Keratinocyte (primary cell): ENCODE results near the gene ANKRD33. TPM values are rescaled to one million over a fixed set of nuclear protein-coding genes. Genes with fewer than 3 reads are reported as not detected.

ENCODE experiments used
- DNase-seq: peaks from one replicate; pipeline ENCODE4 v3.0.0-alpha.2; 2011; ENCODE audit warnings: low read depth, missing footprints, low spot score
- FAIRE-seq: peaks from 2 replicates; lab custom pipeline; 2011; peaks lifted over from hg19 to GRCh38; lab: Jason Lieb, UNC
- H2AFZ ChIP-seq: 2 replicates; pipeline ENCODE4 v1.6.0; 2012; ENCODE audit warnings: low read length, control low read depth, inconsistent platforms; ENCODE audit not compliant: control insufficient read depth
- H3K27ac ChIP-seq: 2 replicates; pipeline ENCODE4 v1.5.1; 2011; ENCODE audit warnings: low read length; ENCODE audit not compliant: control insufficient read depth, insufficient read depth
- H3K27me3 ChIP-seq: 3 replicates; pipeline ENCODE4 v1.6.0; 2011; ENCODE audit warnings: low read length; ENCODE audit not compliant: control insufficient read depth, insufficient read depth; ENCODE audit errors: extremely low read depth
- H3K36me3 ChIP-seq, 2 experiments: 2 replicates in 1 of 2; 3 replicates in 1 of 2; pipeline ENCODE4 v1.5.1; 2011; ENCODE audit warnings: low read length in 2 of 2, mild to moderate bottlenecking in 1 of 2; ENCODE audit not compliant: control insufficient read depth in 2 of 2, insufficient read depth in 2 of 2; ENCODE audit errors: extremely low read depth in 1 of 2
- H3K4me1 ChIP-seq: 3 replicates; pipeline ENCODE4 v1.5.1; 2011; ENCODE audit warnings: low read length; ENCODE audit not compliant: control insufficient read depth, insufficient read depth; ENCODE audit errors: extremely low read depth
- H3K4me2 ChIP-seq: 3 replicates; pipeline ENCODE4 v1.6.0; 2011; ENCODE audit warnings: low read depth, low read length; ENCODE audit not compliant: control insufficient read depth, insufficient read depth; ENCODE audit errors: extremely low read depth
- H3K4me3 ChIP-seq, 3 experiments: fragments of 200-600 bp in 1 of 3; sonication (generic) in 1 of 3; 2 replicates in 2 of 3; 3 replicates in 1 of 3; pipeline ENCODE4 v1.5.1; 2011 to 2016; ENCODE audit warnings: low read length in 3 of 3, mild to moderate bottlenecking in 3 of 3, control low read depth in 2 of 3, inconsistent platforms in 1 of 3, low read depth in 1 of 3, mixed read lengths in 1 of 3, mixed run types in 1 of 3, moderate library complexity in 1 of 3; ENCODE audit not compliant: control insufficient read depth in 2 of 3, insufficient read depth in 2 of 3; ENCODE audit errors: extremely low read depth in 1 of 3
- H3K79me2 ChIP-seq: 2 replicates; pipeline ENCODE4 v1.6.0; 2012; ENCODE audit warnings: low read length; ENCODE audit not compliant: control insufficient read depth, insufficient read depth
- H3K9ac ChIP-seq: 3 replicates; pipeline ENCODE4 v1.6.0; 2011; ENCODE audit warnings: low read length; ENCODE audit not compliant: control insufficient read depth, insufficient read depth; ENCODE audit errors: extremely low read depth
- H3K9me1 ChIP-seq: 3 replicates; pipeline ENCODE4 v1.6.0; 2011; ENCODE audit warnings: low read length; ENCODE audit not compliant: control insufficient read depth, insufficient read depth; ENCODE audit errors: extremely low read depth
- H3K9me3 ChIP-seq: 2 replicates; pipeline ENCODE4 v1.5.1; 2012; ENCODE audit warnings: low read depth, low read length; ENCODE audit not compliant: control insufficient read depth
- H4K20me1 ChIP-seq: 3 replicates; pipeline ENCODE4 v1.6.0; 2011; ENCODE audit warnings: low read length; ENCODE audit not compliant: control insufficient read depth, insufficient read depth; ENCODE audit errors: extremely low read depth
- EZH2 ChIP-seq: IDR thresholded peaks from one replicate; pipeline ENCODE4 v1.6.1; 2012; ENCODE audit warnings: inconsistent platforms, mild to moderate bottlenecking, low read length, moderate library complexity
- dilution Hi-C: fragments of 300-500 bp; cut with MboI; formaldehyde crosslinking; loops from one replicate; pipeline ENCODE4 v1.7.0; 2020; ENCODE audit warnings: low sequenced_read_pairs; ENCODE audit not compliant: extremely low pct_ligation_motif_present
- polyA plus RNA-seq, 5 experiments: library from polyadenylated mRNA; depleted of rRNA in 3 of 5; stranded (reverse) in 3 of 5; stranded (forward) in 1 of 5; unstranded in 1 of 5; fragments of >200 nt; gene quantifications; 1 replicate in 1 of 5; 2 replicates in 3 of 5; 3 replicates in 1 of 5; pipeline versions ENCODE4 v1.2.1 to v1.2.3, GENCODE V29; 2011 to 2012; ENCODE audit warnings: missing spikeins in 2 of 5, low read depth in 1 of 5, low replicate concordance in 1 of 5
- TF ChIP-seq, protein P1 (sequence below), 3 experiments: IDR thresholded peaks in 1 of 3; conservative IDR thresholded peaks in 1 of 3; optimal IDR thresholded peaks in 1 of 3; 2 replicates in 2 of 3; 3 replicates in 1 of 3; pipeline versions ENCODE3 to v1.5.1; 2011; ENCODE audit warnings: low read length in 3 of 3, mild to moderate bottlenecking in 3 of 3, moderate library complexity in 2 of 3, control low read depth in 1 of 3, inconsistent platforms in 1 of 3; ENCODE audit not compliant: insufficient read depth in 2 of 3; ENCODE audit errors: extremely low read depth in 1 of 3

The ANKRD33 gene
- polyA plus RNA-seq, 1 donor (not counting 4 experiments of a cell fraction or from before 2014, with no cell fraction given), result not detected

DNA sequence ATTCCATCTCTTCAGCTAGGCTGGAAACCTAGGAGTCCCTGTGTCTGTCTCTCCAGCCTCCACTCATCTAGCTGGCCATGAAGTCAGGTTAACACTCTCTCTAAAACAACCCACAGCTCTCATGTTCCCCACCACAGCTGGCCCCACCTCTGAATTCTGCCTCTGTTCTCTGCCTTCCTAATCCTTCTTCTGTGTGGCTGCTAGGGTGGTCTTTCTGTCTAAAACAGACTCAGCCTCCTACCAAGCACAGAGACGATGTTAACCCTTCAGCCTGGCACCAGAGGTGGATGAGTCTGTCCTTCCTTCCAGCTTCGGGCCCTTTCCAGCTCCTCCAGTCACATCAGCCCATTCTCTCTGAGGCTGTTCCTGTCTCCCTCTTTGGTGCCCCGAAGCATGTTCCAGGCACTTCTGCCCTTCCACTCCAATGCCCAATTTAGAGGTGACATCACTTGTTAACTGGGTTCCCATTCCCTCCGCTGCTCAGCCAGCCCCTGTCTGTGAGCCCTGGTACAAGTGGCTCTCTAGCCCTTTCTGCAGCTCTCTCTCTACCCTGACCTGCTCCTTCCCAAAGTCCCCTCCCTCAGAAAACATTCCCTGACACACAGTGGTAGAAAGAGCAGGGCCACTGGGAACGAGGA, 48.5 kb upstream of the ANKRD33 start:
- dilution Hi-C loops, result no loop called here
- H2AFZ ChIP-seq, result no peak overlapping the region
- H3K79me2 ChIP-seq, result no peaks in the 10 kb centered on the region
- peaks cover 60% of the 10 kb centered on the region for H3K27me3 ChIP-seq
- no peaks in the 10 kb centered on the region for H3K4me1 ChIP-seq
- no peaks in the 10 kb centered on the region for H3K9me1 ChIP-seq
- no peak overlapping the region for H3K27ac ChIP-seq
- no peak overlapping the region for H3K4me3 ChIP-seq
- H3K36me3 ChIP-seq, result no peaks in the 10 kb centered on the region
- no peaks in the 10 kb centered on the region for H4K20me1 ChIP-seq
- H3K9ac ChIP-seq, result no peak overlapping the region
- FAIRE-seq, result no peak
- H3K4me2 ChIP-seq, result no peak overlapping the region
- TF ChIP-seq EZH2, result no peak
- TF ChIP-seq, protein P1, sequence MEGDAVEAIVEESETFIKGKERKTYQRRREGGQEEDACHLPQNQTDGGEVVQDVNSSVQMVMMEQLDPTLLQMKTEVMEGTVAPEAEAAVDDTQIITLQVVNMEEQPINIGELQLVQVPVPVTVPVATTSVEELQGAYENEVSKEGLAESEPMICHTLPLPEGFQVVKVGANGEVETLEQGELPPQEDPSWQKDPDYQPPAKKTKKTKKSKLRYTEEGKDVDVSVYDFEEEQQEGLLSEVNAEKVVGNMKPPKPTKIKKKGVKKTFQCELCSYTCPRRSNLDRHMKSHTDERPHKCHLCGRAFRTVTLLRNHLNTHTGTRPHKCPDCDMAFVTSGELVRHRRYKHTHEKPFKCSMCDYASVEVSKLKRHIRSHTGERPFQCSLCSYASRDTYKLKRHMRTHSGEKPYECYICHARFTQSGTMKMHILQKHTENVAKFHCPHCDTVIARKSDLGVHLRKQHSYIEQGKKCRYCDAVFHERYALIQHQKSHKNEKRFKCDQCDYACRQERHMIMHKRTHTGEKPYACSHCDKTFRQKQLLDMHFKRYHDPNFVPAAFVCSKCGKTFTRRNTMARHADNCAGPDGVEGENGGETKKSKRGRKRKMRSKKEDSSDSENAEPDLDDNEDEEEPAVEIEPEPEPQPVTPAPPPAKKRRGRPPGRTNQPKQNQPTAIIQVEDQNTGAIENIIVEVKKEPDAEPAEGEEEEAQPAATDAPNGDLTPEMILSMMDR (optimal IDR thresholded peaks at IDR 0.05 in 1 of 3, IDR thresholded peaks at IDR 0.05 in 1 of 3, conservative IDR thresholded peaks at IDR 0.05 in 1 of 3; ENCODE audit: extremely low read depth in 1 of 3, insufficient read depth in 2 of 3, low read length in 3 of 3), result no peak
- H3K9me3 ChIP-seq, result no peaks in the 10 kb centered on the region
- DNase-seq, result no peak

DNA sequence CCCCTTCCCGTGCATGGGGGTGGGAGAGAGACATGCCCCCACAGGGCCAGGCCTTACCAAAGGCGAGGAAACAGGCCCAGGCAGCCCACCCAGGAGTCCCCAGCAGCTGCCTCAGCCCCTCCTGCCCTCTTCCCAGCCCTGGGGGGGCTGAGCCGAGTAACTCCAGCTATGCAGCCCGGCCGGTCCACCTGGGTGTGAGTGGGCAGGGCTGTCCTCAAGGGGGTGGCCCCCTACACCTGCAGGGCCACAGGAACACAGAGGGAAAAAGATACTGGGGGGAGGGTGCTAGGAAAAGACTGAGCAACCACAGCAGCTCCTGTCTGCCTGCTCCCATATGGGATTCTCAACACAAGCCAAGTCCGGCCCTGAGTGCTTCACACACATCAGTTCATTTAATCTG, 46.9 kb upstream of the ANKRD33 start:
- Histone ChIP-seq H3K4me1 (no peaks in the 10 kb centered on the region), H3K36me3 (no peaks in the 10 kb centered on the region), H2AFZ (no peak overlapping the region), H3K27me3 (peaks cover 66% of the 10 kb centered on the region), H3K9me3 (no peaks in the 10 kb centered on the region), H3K9ac (no peak overlapping the region), H3K27ac (no peak overlapping the region), H3K79me2 (no peaks in the 10 kb centered on the region), H3K4me3 (no peak overlapping the region), H4K20me1 (no peaks in the 10 kb centered on the region), H3K9me1 (no peaks in the 10 kb centered on the region), H3K4me2 (no peak overlapping the region)
- TF ChIP-seq EZH2, result no peak
- TF ChIP-seq, protein P1 (optimal IDR thresholded peaks at IDR 0.05 in 1 of 3, IDR thresholded peaks at IDR 0.05 in 1 of 3, conservative IDR thresholded peaks at IDR 0.05 in 1 of 3; ENCODE audit: extremely low read depth in 1 of 3, insufficient read depth in 2 of 3, low read length in 3 of 3), result no peak
- DNase-seq, result no peak
- no peak for FAIRE-seq
- dilution Hi-C loops, result no loop called here
